ENCODE data around the gene VANGL2. TPM values are rescaled to one million over a fixed set of nuclear protein-coding genes. Genes with fewer than 3 reads are reported as not detected.

Gene VANGL2
- total RNA-seq, 1 donor from 2014 or later, result 59.5 TPM

DNA sequence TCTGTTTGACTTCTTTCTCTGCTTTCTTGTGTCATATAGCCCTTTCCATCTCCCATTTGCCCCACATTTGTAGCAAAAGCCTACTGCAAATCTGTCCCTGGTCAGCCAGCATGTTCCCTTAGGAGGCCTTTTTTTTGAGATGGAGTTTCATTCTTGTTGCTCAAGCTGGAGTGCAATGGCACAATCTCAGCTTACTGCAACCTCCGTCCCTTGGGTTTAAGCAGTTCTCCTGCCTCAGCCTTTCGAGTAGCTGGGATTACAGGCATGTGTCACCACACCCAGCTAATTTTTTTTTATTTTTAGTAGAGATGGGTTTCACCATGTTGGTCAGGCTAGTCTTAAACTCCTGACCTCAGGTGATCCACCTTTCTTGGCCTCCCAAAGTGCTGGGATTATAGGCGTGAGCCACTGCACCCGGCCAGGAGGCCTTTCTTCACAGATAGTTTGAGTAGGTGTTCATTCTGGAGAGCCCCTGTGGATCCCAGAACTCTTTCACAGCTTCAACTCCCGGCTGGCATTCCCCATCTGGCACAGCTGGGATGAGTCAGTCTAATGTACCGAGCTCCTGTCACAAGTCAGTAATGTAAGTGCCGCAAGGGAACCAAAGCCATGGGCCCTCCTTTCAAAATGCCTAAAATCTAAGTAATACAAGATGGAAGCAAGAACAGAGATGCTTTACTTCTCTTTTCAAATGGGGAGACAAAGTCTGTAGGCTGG, 42.9 kb upstream of the VANGL2 start:
- DNase-seq (ENCODE audit: low spot score in 2 of 2, unreplicated experiment in 2 of 2), result no peak
- no peaks in the 10 kb centered on the region for H3K9me3 Mint-ChIP-seq
- no peaks in the 10 kb centered on the region for H3K27me3 Mint-ChIP-seq (ENCODE audit: low read depth)
- TF ChIP-seq, protein P1, sequence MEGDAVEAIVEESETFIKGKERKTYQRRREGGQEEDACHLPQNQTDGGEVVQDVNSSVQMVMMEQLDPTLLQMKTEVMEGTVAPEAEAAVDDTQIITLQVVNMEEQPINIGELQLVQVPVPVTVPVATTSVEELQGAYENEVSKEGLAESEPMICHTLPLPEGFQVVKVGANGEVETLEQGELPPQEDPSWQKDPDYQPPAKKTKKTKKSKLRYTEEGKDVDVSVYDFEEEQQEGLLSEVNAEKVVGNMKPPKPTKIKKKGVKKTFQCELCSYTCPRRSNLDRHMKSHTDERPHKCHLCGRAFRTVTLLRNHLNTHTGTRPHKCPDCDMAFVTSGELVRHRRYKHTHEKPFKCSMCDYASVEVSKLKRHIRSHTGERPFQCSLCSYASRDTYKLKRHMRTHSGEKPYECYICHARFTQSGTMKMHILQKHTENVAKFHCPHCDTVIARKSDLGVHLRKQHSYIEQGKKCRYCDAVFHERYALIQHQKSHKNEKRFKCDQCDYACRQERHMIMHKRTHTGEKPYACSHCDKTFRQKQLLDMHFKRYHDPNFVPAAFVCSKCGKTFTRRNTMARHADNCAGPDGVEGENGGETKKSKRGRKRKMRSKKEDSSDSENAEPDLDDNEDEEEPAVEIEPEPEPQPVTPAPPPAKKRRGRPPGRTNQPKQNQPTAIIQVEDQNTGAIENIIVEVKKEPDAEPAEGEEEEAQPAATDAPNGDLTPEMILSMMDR (IDR thresholded peaks at IDR 0.05; ENCODE audit: unreplicated experiment), result no peak
- H3K36me3 Mint-ChIP-seq, result peaks cover 52% of the 10 kb centered on the region
- no peak overlapping the region for H3K27ac Mint-ChIP-seq
- H3K4me1 Mint-ChIP-seq, result peaks cover 5% of the 10 kb centered on the region
- no peak overlapping the region for H3K4me3 Mint-ChIP-seq

DNA sequence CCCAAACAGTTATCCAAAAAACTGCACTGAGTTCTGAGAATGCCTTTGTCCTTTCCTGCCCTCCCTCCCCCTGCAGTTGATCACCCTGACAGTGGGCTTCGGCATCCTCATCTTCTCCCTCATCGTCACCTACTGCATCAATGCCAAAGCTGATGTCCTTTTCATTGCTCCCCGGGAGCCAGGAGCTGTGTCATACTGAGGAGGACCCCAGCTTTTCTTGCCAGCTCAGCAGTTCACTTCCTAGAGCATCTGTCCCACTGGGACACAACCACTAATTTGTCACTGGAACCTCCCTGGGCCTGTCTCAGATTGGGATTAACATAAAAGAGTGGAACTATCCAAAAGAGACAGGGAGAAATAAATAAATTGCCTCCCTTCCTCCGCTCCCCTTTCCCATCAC, 42.3 kb upstream of the VANGL2 start:
- H3K9me3 Mint-ChIP-seq, result no peaks in the 10 kb centered on the region
- peaks cover 48% of the 10 kb centered on the region for H3K36me3 Mint-ChIP-seq
- H3K4me1 Mint-ChIP-seq, result peaks cover 8% of the 10 kb centered on the region
- no peak overlapping the region for H3K27ac Mint-ChIP-seq
- TF ChIP-seq, protein P1 (IDR thresholded peaks at IDR 0.05; ENCODE audit: unreplicated experiment), result no peak
- DNase-seq (ENCODE audit: low spot score in 2 of 2, unreplicated experiment in 2 of 2), result no peak
- no peak overlapping the region for H3K4me3 Mint-ChIP-seq
- H3K27me3 Mint-ChIP-seq (ENCODE audit: low read depth), result no peaks in the 10 kb centered on the region

GRCh38 chr1:160359559-160360226, 40.7 kb upstream of the VANGL2 start:
- H3K27ac Mint-ChIP-seq, result no peak overlapping the region
- no peaks in the 10 kb centered on the region for H3K27me3 Mint-ChIP-seq (ENCODE audit: low read depth)
- TF ChIP-seq, protein P1 (IDR thresholded peaks at IDR 0.05; ENCODE audit: unreplicated experiment), result no peak
- H3K9me3 Mint-ChIP-seq, result no peaks in the 10 kb centered on the region
- H3K4me1 Mint-ChIP-seq, result peaks cover 8% of the 10 kb centered on the region
- no peak overlapping the region for H3K4me3 Mint-ChIP-seq
- peaks cover 40% of the 10 kb centered on the region for H3K36me3 Mint-ChIP-seq
- no peak for DNase-seq (ENCODE audit: low spot score in 2 of 2, unreplicated experiment in 2 of 2)

GRCh38 chr1:160360227-160360695, 40.1 kb upstream of the VANGL2 start:
- no peak for DNase-seq (ENCODE audit: low spot score in 2 of 2, unreplicated experiment in 2 of 2)
- no peaks in the 10 kb centered on the region for H3K9me3 Mint-ChIP-seq
- no peaks in the 10 kb centered on the region for H3K27me3 Mint-ChIP-seq (ENCODE audit: low read depth)
- H3K4me3 Mint-ChIP-seq, result no peak overlapping the region
- peaks cover 37% of the 10 kb centered on the region for H3K36me3 Mint-ChIP-seq
- H3K4me1 Mint-ChIP-seq, result peaks cover 8% of the 10 kb centered on the region
- TF ChIP-seq, protein P1 (IDR thresholded peaks at IDR 0.05; ENCODE audit: unreplicated experiment), result no peak
- no peak overlapping the region for H3K27ac Mint-ChIP-seq

GRCh38 chr1:160361199-160361598, 39.2 kb upstream of the VANGL2 start:
- DNase-seq (ENCODE audit: low spot score in 2 of 2, unreplicated experiment in 2 of 2), result no peak
- peaks cover 8% of the 10 kb centered on the region for H3K4me1 Mint-ChIP-seq
- TF ChIP-seq, protein P1 (IDR thresholded peaks at IDR 0.05; ENCODE audit: unreplicated experiment), result no peak
- no peaks in the 10 kb centered on the region for H3K9me3 Mint-ChIP-seq
- peaks cover 32% of the 10 kb centered on the region for H3K36me3 Mint-ChIP-seq
- H3K27me3 Mint-ChIP-seq (ENCODE audit: low read depth), result no peaks in the 10 kb centered on the region
- no peak overlapping the region for H3K27ac Mint-ChIP-seq
- H3K4me3 Mint-ChIP-seq, result no peak overlapping the region
